NCI-H748 (cell line): ENCODE results near the gene CEP41.
"Not testable (repeated sequence)": the region's sequence is repeated elsewhere in the genome, so short reads cannot be mapped to it uniquely, and the experiment has no call there.

Source experiments
- DNase-seq: peaks from one replicate; lab custom pipeline; 2025; ENCODE audit not compliant: unreplicated experiment; lab: John Stamatoyannopoulos, UW

Gene CEP41

DNA sequence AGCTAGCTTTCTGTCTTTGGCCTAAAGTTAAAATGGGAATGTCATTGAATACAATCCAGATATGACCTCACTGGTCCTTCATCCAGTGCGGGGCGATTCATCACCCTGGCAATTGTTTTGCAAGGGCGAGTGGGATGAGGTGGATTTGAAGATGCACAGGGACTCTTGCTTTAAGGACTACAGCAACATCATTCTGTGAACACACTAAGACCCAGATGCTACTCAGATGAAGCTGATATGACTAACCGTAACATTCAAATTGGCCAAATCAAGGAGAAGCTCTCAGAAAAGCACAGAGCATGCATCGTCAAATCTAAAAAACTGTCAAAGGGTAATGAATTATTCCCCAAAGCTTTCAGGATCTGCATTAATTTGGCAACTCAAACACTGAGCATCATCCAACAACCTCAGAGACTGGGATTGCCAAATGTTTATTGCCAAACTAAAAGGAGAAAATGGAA lies 47.7 kb downstream of the CEP41 start:
- no peak for DNase-seq

DNA sequence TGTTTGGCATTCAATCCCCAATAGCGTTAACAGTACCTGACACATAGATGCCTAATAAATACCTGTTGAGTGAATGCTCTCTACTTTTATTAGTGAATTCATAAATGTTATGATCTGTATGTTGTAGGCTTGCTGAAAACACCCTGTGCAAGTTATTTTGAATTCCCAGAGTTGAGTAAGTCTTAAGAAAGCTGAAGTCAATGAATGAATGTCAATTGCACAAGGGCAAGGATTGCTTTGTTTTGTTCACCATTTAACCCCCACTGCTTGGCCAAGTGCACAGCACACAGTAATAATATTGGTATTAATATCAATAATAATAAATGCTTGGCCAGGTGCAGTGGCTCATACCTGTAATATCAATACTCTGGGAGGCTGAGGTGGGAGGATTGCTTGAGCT lies 50.3 kb downstream of the CEP41 start:
- no peak for DNase-seq

DNA sequence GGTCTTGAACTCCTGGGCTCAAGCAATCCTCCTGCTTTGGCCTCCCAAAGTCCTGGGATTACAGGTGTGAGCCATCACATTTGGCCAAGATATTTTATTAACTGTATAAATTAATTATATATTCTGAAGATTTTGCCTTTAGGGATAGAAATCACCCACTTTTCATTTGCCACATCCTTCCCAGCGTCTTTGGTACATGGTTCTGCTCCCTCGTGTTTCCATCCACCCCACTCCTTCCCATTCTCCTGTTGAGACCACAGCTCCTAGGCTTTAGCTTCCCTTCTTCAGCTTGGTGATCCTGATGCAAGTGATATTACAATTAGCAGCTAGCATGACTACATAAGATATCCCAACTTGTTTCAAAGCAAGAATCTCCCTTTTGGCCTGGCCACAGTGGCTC lies 52.1 kb downstream of the CEP41 start:
- DNase-seq = no peak

DNA sequence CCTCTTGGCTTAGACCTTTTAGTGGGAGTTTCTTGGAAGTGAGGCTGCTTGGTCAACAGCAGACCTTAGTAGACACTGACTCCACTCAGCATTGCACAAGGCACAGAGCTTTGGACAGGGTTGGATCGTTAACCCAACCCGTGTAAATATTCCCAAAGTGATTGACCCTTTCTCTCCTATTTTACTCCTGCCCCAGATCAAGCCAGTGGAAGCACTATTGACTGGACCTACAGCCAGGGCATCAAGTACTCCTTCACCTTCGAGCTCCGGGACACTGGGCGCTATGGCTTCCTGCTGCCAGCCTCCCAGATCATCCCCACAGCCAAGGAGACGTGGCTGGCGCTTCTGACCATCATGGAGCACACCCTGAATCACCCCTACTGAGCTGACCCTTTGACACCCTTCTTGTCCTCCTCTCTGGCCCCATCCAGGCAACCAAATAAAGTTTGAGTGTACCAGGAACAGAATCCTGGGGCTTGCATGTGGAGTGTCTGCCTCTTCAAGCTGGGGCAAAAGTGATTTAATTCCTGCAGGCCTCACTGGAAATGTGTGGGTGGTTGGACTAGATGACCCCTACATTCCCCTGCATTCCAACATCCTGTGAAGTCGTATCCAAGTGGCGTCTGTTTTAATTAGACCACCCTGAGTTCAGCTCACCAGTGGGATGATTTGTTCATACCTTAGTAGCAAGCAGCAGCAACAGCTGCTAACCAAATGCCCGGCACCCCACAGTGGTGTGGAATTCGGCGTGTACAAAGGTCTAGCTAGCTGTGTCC lies 53.0 kb downstream of the CEP41 start:
- DNase-seq = no peak

DNA sequence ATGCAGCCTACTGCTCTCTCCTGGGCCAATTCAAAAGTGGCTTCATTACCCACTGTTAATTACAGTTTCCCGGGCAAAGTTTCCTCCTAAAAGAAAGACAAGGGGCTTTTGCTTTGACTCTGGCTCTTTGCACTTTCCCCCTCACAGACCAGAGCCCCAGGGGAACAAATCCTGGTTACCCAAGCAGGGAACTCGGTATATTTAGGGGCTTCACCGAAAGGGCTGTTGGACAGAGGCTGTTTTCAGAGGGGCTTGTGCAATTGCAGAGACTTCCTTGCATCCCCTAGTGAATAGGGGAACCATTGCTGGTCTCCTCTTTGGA lies 53.5 kb downstream of the CEP41 start:
- DNase-seq = no peak

DNA sequence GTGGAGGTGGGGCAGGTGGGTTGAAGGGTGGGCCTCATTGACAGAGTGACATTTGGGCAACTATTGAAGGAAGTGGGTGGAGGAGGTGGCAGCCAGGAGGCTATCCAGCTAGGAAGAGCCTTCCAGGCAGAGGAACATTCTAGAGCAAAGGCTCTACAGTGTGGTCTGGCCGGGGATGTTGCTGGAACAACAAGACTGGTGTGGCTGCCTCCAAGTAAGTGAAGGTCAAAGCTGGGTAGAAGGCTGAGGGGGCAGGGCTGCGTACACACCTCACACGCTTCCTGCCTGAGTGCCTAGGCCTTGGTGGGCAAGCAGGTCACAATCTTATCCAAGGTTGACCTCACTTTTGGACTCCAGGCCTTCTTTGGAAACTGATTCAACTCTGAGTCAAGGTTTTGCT lies 53.9 kb downstream of the CEP41 start:
- no peak for DNase-seq

DNA sequence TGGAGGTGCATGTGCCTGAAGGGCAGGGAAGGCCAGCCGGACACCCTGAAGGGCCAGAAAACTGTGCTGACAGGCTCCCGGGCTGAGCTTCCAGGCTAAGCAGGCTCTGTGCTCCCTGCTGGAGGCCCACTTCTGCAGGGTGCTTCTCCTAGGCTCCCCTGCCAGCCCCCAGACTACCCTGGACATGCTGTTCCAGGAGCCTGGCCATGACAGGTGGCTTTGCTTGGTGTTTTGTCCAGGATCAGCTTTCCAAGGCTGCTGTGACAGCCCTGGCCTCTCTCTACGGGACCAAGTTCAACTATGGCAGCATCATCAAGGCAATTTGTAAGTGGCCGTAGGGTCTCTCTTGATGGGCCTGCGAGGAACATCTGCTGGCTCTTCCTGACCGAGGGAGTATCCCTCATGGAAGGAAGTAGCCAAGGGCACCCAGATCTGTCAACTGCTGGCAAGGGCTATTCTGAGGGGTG lies 55.2 kb downstream of the CEP41 start:
- no peak for DNase-seq

DNA sequence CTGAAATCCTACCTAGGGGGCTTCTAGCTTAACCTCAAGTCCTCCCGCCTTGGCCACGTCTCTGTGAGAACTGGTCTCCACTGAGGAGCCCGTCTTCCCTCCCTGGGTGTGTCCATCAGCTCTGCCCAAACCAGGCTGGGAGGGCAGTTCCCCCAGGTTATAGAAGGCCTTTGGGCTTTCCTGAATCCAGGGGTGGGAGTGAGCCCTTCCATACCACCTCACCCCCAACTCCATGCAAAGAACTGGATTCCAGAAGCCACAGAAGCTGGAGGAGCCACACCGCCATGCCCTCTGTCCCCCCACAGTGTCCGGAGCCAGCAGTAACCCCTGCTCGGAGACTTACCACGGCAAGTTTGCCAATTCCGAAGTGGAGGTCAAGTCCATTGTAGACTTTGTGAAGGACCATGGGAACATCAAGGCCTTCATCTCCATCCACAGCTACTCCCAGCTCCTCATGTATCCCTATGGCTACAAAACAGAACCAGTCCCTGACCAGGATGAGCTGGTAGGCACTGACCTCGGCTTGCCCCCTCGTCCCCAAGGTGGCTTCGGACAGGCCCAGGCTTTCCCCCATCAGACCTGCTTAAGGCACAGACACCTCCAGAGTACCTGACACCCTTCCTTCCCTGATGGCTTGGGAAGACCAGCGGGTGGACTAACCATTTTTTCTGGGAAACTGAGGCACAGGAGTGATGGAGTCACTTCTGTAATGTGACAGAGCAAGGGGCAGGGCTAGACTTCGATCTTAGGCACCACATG lies 55.8 kb downstream of the CEP41 start:
- DNase-seq = no peak

DNA sequence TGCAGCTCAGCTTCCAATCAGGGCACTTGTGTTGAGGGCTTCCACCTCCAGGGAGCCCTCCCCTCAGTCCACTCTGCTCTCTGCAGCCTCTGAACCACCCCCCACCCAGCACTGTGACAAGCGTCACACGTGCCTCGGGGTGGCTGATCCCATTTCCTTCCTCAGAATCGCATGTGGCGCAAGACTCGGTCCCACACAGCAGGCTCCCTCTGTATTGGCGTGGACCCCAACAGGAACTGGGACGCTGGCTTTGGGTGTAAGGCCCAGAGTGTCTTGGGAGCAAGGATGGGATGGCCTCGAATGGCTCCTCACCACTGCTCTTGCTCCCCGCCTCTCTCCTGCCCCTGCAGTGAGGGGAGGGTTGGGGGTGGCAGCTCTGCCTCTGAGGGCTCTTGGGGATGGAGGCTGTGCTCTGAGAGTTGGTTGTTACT lies 56.4 kb downstream of the CEP41 start:
- DNase-seq = no peak

DNA sequence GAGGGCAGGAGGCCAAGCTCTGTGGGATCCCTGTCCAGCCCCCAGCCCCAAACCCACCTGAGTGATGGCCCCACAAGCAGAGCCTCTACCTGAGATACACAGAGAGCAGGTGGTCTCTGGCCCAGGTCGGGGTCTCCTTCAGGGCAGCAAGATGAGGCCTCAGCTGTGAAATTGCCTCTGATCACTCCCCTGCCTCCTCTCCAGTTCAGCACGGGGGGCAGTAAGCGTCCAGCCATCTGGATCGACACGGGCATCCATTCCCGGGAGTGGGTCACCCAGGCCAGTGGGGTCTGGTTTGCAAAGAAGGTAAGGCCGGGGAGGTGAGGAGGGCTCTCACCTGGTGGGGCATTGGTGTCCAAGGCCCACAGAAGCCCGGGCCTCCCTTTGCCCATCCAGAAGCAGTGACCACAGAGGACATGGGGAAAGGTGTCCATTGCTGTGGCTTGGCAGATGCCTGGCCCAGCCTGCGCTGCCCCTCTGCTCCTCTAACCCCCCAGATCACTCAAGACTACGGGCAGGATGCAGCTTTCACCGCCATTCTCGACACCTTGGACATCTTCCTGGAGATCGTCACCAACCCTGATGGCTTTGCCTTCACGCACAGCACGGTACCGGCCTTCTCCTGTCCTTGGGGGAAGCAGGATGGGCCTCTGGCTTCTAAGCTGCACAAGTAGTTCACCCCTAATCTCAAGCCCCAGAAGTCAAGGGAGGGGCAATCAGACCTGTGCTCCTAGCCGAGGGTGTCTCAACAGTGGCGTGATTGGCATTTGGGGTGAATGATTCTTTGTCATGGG lies 57.4 kb downstream of the CEP41 start:
- no peak for DNase-seq

DNA sequence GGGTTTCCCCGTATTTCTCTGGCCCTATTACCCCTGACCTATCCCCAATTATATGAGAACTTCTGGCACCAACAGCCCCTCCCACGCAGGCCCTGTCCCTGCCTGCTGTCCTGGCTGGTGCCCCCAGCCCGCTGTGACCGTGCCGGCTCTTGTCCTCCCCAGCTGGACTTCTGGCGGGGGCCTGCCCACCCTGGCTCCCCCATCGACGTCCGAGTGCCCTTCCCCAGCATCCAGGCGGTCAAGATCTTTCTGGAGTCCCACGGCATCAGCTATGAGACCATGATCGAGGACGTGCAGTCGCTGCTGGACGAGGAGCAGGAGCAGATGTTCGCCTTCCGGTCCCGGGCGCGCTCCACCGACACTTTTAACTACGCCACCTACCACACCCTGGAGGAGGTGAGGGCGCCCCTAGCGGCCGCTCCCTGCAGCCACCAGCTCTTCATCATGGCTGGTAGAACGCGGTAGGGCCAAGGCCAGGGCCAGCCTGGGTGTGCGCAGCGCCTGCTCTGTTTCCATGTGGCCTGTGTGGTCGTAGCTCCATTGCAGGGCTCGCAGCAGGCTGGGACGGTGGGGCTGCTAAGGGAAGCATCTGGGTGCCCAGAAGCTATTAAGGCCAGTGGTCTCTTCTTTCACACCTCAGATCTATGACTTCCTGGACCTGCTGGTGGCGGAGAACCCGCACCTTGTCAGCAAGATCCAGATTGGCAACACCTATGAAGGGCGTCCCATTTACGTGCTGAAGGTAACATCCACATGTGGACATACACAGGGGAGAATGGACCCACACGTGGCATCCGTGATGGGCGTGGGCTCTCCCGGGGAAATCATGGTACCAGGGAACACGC lies 59.1 kb downstream of the CEP41 start:
- no peak for DNase-seq

DNA sequence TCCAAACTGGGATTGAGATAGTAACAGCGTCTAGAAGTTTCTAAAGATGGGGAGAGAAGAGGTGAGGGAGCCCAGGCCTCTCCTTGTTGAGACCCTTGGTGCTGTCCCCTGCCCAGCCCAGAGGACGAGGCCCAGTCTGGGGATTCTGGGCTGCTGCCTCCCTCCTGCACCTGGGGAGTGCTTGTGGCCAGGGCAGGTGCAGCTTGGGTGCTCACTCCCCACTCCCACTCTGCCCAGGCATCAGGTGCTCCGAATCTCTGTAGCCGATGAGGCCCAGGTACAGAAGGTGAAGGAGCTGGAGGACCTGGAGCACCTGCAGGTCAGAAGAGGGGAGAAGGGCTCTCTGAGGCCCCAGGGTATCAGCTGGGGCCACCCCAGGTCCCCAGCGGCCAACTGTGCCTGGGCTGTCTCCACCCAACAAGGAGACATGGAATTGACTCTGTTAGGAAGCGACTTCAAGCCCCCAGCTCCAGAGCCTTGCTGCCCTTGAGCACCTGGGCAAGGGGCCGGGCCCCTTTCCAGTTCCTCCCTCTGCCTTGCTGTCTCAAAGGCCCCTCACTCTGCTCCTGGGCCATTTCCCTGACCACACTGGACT lies 59.9 kb downstream of the CEP41 start:
- no peak for DNase-seq

DNA sequence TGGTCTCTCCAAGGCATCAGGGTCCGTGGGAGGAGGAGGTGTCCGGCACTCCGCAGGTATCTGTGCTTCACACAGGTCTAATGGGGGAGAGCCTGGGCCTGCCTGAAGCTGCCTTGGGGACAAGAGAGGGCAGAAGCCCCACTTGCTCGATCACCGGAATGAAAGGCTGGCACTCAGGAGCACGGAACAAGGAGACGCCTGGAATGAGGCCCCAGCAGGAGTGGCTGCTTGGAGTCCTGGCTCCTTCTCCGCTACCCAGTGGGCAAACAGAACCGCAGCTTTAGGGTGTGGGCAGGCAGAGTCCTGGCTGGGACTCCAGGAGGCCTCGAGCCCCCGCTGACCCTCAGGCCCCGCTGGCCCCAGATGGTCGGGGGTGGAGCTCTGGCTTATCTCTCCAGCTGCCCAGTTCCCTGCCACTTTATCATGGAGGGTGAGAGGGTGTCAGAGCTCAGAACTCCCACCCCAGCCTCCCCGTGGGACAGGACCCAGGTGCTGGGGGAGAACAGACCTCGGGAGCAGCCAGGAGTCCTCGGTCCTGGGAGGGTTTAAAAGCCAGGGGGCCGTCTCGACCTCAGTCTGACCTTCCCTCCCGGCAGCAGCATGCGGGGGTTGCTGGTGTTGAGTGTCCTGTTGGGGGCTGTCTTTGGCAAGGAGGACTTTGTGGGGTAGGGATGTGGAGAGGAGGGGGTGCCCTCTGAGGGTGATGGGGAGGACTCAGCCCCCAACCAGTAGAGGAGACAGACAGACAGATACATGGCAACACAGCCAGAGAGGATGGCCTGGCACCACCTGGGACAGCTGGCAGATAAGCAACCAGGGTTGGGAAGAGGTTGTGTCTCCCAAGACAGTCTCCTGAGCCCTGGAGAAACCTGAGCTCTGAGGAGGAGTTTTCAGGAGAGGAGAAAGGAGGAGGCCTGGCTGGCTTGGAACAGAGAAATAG lies 60.6 kb downstream of the CEP41 start, which contains the start of gene CPA1:
CPA1 (plus strand) TSS at position 574 of the 940 bp plus-strand sequence; CDS start at position 601, 27 bp downstream.
- DNase-seq = no peak

DNA sequence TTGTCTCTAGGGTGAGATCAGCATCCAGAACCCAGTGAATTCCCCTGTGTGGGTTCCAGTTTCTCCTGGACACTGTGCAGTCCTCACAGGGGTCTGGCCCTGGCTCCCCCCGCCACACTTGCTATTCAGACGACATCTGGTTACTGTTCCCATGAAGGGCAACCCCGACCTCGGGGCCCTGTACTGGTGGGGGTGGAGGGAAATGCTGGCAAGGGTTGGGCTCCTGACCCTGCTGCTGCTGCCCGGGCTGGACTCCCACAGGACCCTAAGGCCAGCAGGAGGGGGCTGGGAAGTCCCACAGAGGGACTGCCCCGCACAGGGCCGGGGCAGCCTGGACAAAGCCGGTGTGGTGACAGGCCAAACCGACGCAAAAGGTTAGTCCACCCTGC lies 61.3 kb downstream of the CEP41 start:
- no peak for DNase-seq

DNA sequence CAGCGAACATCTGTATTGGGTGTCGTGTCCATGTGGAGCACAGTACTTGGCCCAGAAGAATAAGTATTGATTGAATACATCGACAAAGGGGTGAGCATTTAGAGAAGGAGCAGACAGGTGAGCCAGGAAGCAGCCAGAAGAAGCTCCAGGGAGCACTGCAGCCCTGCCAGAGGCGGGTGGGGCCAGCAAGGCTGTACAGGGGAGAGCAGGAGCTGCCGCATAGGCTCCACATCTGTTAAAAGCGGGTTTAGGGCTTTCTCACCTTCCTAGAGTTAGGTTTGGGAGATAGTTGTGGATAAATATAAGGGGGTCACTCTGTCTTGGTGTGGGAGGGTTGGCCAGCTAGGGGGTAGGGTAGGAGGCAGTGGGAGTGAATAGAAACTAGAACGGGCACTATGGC lies 61.8 kb downstream of the CEP41 start:
- no peak for DNase-seq

DNA sequence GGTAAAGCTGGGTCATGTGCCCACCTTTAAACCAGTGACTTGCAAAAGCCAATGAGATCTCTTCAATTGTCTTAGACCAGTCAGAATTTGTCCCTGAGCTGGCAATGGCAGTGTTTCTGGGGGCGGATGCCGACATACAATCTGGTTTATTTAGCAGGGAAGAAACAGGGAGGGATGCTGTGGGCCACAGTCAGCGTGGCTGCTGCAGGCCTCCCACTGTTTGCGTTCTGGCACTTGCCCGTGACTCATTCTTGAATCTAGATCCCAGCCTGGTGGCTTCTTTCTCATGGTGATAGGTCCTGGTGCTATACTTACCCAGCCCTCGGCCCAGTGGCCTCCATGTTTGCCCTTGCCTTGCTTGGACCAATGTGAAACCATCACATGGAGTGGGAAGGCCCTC lies 63.6 kb downstream of the CEP41 start:
- DNase-seq = no peak

DNA sequence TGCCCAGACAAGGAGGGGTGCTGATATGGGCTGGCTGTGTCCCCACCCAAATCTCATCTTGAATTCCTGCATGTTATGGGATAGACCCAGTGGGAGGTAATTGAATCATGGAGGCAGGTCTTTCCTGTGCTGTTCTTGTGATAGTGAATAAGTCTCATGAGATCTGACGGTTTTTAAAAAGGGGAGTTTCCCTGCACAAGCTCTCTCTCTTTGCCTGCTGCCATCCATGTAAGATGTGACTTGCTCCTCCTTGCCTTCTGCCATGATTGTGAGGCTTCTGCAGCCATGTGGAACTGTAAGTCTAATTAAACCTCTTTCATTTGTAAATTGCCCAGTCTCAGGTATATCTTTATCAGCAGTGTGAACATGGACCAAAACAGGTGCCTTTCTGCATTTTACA lies 64.4 kb downstream of the CEP41 start:
- DNase-seq = not testable (repeated sequence)

DNA sequence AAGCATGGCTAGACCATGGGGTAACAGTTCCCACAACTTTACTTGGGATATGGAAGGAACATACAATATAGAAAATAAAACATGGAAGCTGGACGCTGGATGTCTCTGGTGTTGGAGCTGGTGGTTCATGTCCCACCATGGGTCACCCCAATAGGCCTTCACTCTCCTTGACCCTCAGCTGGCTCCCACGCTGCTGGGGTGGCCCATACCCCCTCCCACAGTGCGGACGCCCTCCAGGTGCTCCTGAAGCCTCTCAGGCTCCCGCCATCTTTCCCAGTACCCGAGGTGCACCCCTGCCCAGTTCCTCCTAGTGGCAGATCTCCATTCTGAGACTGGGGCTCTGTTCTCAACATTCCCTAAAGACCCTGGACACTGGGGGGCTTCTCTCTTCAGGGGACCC lies 66.3 kb downstream of the CEP41 start:
- DNase-seq = no peak
